WTC11 (cell line): ENCODE data around the gene FRMD5. TPM values are rescaled to one million over a fixed set of nuclear protein-coding genes. Genes with fewer than 3 reads are reported as not detected.

ENCODE experiments used
- ATAC-seq: fragments of 200-7000 bp; cut with Tn5 transposase; 2 replicates; pipeline ENCODE4 v1.10.0; 2021; ENCODE audit warnings: mild to moderate bottlenecking, moderate library complexity
- CTCF ChIA-PET: fragments of 300-600 bp; sonication (Branson Sonifier 250); formaldehyde crosslinking; loops from one replicate; lab custom pipeline; 2021; ENCODE audit warnings: antibody characterized with exemption; lab: Charles Lee
- POLR2A ChIA-PET: fragments of 350-600 bp; sonication (Branson Sonifier 250); formaldehyde crosslinking; loops from one replicate; lab custom pipeline; 2021; ENCODE audit warnings: antibody characterized with exemption; lab: Charles Lee
- DNase-seq: peaks from one replicate; pipeline ENCODE4 v3.0.0; 2021; ENCODE audit warnings: low spot score
- H3K27ac Mint-ChIP-seq: 2 replicates; pipeline ENCODE4 v1.8.0; 2021; ENCODE audit warnings: mixed read lengths
- H3K27me3 Mint-ChIP-seq: 2 replicates; pipeline ENCODE4 v1.8.0; 2021; ENCODE audit warnings: low read depth, mild to moderate bottlenecking, moderate library complexity, mixed read lengths
- H3K36me3 Mint-ChIP-seq: 2 replicates; pipeline ENCODE4 v1.8.0; 2021; ENCODE audit warnings: mixed read lengths
- H3K4me1 Mint-ChIP-seq: 2 replicates; pipeline ENCODE4 v1.8.0; 2022; ENCODE audit warnings: mixed read lengths
- H3K4me3 Mint-ChIP-seq: 2 replicates; pipeline ENCODE4 v1.8.0; 2021; ENCODE audit warnings: mild to moderate bottlenecking, moderate library complexity, mixed read lengths
- H3K9me3 Mint-ChIP-seq: 2 replicates; pipeline ENCODE4 v1.8.0; 2021; ENCODE audit warnings: mixed read lengths
- AR ChIP-seq: fragments of 250-450 bp; sonication (Bioruptor Pico); IDR thresholded peaks from 2 replicates; pipeline ENCODE4 v1.9.0; 2021; ENCODE audit warnings: mild to moderate bottlenecking
- ESRRA ChIP-seq: sonication (generic); formaldehyde crosslinking; IDR thresholded peaks from 2 replicates; pipeline ENCODE4 v1.8.1; 2022; ENCODE audit warnings: mild to moderate bottlenecking, missing genetic modification reagents, borderline replicate concordance
- FOXK1 ChIP-seq: sonication (generic); formaldehyde crosslinking; IDR thresholded peaks from 2 replicates; pipeline ENCODE4 v1.8.0; 2022; ENCODE audit warnings: mild to moderate bottlenecking, moderate library complexity, missing genetic modification reagents
- IRF2 ChIP-seq: sonication (generic); formaldehyde crosslinking; IDR thresholded peaks from 2 replicates; pipeline ENCODE4 v1.8.0; 2022; ENCODE audit warnings: low read depth, missing genetic modification reagents, borderline replicate concordance
- JAZF1 ChIP-seq: fragments of 250-450 bp; sonication (Bioruptor Pico); IDR thresholded peaks from 2 replicates; pipeline ENCODE4 v1.9.0; 2021; ENCODE audit warnings: moderate library complexity, mild to moderate bottlenecking, inconsistent platforms
- JUN ChIP-seq: sonication (generic); formaldehyde crosslinking; IDR thresholded peaks from 2 replicates; pipeline ENCODE4 v1.8.0; 2023; ENCODE audit warnings: mild to moderate bottlenecking, missing genetic modification reagents
- NR2C2 ChIP-seq: sonication (generic); formaldehyde crosslinking; IDR thresholded peaks from 2 replicates; pipeline ENCODE4 v1.8.0; 2022; ENCODE audit warnings: mild to moderate bottlenecking, missing genetic modification reagents
- NR3C1 ChIP-seq: sonication (generic); formaldehyde crosslinking; conservative IDR thresholded peaks from 2 replicates; pipeline ENCODE4 v1.8.1; 2023; ENCODE audit warnings: low read depth, mild to moderate bottlenecking, missing genetic modification reagents
- TEAD4 ChIP-seq: sonication (generic); formaldehyde crosslinking; IDR thresholded peaks from 2 replicates; pipeline ENCODE4 v1.8.0; 2022; ENCODE audit warnings: mild to moderate bottlenecking, missing genetic modification reagents
- TP53 ChIP-seq: sonication (generic); formaldehyde crosslinking; IDR thresholded peaks from 2 replicates; pipeline ENCODE4 v1.8.1; 2023; ENCODE audit warnings: mild to moderate bottlenecking, missing genetic modification reagents
- USF1 ChIP-seq: sonication (generic); formaldehyde crosslinking; IDR thresholded peaks from 2 replicates; pipeline ENCODE4 v1.8.0; 2022; ENCODE audit warnings: mild to moderate bottlenecking, missing genetic modification reagents
- ZBTB21 ChIP-seq: sonication (generic); formaldehyde crosslinking; IDR thresholded peaks from 2 replicates; pipeline ENCODE4 v1.8.1; 2023; ENCODE audit warnings: mild to moderate bottlenecking, missing genetic modification reagents, borderline replicate concordance
- ZMAT4 ChIP-seq: fragments of 250-450 bp; sonication (Bioruptor Pico); IDR thresholded peaks from 2 replicates; pipeline ENCODE4 v1.9.0; 2021; ENCODE audit warnings: mild to moderate bottlenecking
- ZNF532 ChIP-seq: fragments of 250-450 bp; sonication (Bioruptor Pico); IDR thresholded peaks from 2 replicates; pipeline ENCODE4 v1.9.0; 2021; ENCODE audit warnings: mild to moderate bottlenecking, borderline replicate concordance
- total RNA-seq: library from RNA; stranded (reverse); gene quantifications from 3 replicates; pipeline ENCODE4 v1.2.3, GENCODE V29; 2021
- TF ChIP-seq, protein P1 (sequence below): sonication (generic); formaldehyde crosslinking; IDR thresholded peaks from 2 replicates; pipeline ENCODE4 v1.8.1; 2023; ENCODE audit warnings: mild to moderate bottlenecking, missing genetic modification reagents
- TF ChIP-seq, protein P2 (sequence below): sonication (generic); formaldehyde crosslinking; IDR thresholded peaks from 2 replicates; pipeline ENCODE4 v1.8.1; 2022; ENCODE audit warnings: low read depth, mild to moderate bottlenecking, moderate library complexity, missing genetic modification reagents, borderline replicate concordance
- TF ChIP-seq, protein P3 (sequence below): sonication (generic); formaldehyde crosslinking; IDR thresholded peaks from 2 replicates; pipeline ENCODE4 v1.8.0; 2023; ENCODE audit warnings: mild to moderate bottlenecking, missing genetic modification reagents

The FRMD5 gene
- total RNA-seq, 1 experiment from 2014 or later = 14.1 TPM

DNA sequence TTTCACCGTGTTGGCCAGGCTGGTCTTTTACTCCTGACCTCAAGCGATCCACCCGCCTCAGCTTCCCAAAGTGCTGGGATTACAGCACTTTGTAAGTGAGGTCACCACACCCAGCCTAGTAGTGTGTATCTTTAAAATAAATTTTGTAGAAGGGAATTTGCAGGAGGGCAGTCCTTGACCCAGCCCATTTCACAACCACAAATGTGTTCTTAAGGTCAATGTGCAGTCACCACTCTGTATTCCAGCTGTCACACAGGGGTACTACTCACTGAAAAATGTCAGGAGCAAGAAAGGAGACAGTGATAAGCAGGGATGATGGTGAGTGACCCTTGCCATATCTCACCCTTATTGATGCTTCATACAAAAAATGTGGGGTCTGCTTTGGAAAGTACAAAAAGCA is 98.5 kb downstream of the FRMD5 start:
- ChIA-PET POLR2A (no interaction called here), CTCF (no interaction called here)
- Mint-ChIP-seq H3K4me3 (no peak overlapping the region), H3K9me3 (no peaks in the 10 kb centered on the region), H3K27me3 (no peaks in the 10 kb centered on the region), H3K27ac (no peak overlapping the region), H3K4me1 (no peaks in the 10 kb centered on the region), H3K36me3 (no peaks in the 10 kb centered on the region)
- ATAC-seq = no peak
- no peak for DNase-seq
- TF ChIP-seq AR (CRISPR knock-in tag) (no peak), TP53 (CRISPR knock-in tag) (no peak), JAZF1 (CRISPR knock-in tag) (no peak), FOXK1 (CRISPR knock-in tag) (no peak), IRF2 (CRISPR knock-in tag) (no peak), ESRRA (no peak), NR2C2 (CRISPR knock-in tag) (no peak), JUN (CRISPR knock-in tag) (no peak), ZMAT4 (CRISPR knock-in tag) (no peak), ZNF532 (no peak), USF1 (CRISPR knock-in tag) (no peak), ZBTB21 (CRISPR knock-in tag) (no peak), TEAD4 (CRISPR knock-in tag) (no peak), NR3C1 (no peak)
- TF ChIP-seq, protein P1, sequence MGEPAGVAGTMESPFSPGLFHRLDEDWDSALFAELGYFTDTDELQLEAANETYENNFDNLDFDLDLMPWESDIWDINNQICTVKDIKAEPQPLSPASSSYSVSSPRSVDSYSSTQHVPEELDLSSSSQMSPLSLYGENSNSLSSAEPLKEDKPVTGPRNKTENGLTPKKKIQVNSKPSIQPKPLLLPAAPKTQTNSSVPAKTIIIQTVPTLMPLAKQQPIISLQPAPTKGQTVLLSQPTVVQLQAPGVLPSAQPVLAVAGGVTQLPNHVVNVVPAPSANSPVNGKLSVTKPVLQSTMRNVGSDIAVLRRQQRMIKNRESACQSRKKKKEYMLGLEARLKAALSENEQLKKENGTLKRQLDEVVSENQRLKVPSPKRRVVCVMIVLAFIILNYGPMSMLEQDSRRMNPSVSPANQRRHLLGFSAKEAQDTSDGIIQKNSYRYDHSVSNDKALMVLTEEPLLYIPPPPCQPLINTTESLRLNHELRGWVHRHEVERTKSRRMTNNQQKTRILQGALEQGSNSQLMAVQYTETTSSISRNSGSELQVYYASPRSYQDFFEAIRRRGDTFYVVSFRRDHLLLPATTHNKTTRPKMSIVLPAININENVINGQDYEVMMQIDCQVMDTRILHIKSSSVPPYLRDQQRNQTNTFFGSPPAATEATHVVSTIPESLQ = no peak
- TF ChIP-seq, protein P2, sequence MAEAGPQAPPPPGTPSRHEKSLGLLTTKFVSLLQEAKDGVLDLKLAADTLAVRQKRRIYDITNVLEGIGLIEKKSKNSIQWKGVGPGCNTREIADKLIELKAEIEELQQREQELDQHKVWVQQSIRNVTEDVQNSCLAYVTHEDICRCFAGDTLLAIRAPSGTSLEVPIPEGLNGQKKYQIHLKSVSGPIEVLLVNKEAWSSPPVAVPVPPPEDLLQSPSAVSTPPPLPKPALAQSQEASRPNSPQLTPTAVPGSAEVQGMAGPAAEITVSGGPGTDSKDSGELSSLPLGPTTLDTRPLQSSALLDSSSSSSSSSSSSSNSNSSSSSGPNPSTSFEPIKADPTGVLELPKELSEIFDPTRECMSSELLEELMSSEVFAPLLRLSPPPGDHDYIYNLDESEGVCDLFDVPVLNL (CRISPR knock-in tag) = no peak
- TF ChIP-seq, protein P3, sequence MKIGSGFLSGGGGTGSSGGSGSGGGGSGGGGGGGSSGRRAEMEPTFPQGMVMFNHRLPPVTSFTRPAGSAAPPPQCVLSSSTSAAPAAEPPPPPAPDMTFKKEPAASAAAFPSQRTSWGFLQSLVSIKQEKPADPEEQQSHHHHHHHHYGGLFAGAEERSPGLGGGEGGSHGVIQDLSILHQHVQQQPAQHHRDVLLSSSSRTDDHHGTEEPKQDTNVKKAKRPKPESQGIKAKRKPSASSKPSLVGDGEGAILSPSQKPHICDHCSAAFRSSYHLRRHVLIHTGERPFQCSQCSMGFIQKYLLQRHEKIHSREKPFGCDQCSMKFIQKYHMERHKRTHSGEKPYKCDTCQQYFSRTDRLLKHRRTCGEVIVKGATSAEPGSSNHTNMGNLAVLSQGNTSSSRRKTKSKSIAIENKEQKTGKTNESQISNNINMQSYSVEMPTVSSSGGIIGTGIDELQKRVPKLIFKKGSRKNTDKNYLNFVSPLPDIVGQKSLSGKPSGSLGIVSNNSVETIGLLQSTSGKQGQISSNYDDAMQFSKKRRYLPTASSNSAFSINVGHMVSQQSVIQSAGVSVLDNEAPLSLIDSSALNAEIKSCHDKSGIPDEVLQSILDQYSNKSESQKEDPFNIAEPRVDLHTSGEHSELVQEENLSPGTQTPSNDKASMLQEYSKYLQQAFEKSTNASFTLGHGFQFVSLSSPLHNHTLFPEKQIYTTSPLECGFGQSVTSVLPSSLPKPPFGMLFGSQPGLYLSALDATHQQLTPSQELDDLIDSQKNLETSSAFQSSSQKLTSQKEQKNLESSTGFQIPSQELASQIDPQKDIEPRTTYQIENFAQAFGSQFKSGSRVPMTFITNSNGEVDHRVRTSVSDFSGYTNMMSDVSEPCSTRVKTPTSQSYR (CRISPR knock-in tag) = no peak
